Endothelial cell (in vitro differentiated cells): Measurements from ENCODE around the gene DMD. TPM values are rescaled to one million over a fixed set of nuclear protein-coding genes. Genes with fewer than 3 reads are reported as not detected.

Experiments used
- DNase-seq: peaks from one replicate; pipeline ENCODE4 v3.0.0; 2021; ENCODE audit warnings: low spot score
- H3K27ac Mint-ChIP-seq: one replicate; pipeline ENCODE4 v1.8.0; 2021; ENCODE audit warnings: mixed read lengths, inconsistent platforms; ENCODE audit not compliant: unreplicated experiment
- H3K27me3 Mint-ChIP-seq: one replicate; pipeline ENCODE4 v1.8.0; 2021; ENCODE audit warnings: mild to moderate bottlenecking, moderate library complexity, mixed read lengths, inconsistent platforms; ENCODE audit not compliant: unreplicated experiment
- H3K36me3 Mint-ChIP-seq: one replicate; pipeline ENCODE4 v1.8.0; 2021; ENCODE audit warnings: mild to moderate bottlenecking, low read depth, mixed read lengths, inconsistent platforms; ENCODE audit not compliant: unreplicated experiment
- H3K4me1 Mint-ChIP-seq: one replicate; pipeline ENCODE4 v1.8.0; 2021; ENCODE audit warnings: mild to moderate bottlenecking, mixed read lengths, inconsistent platforms; ENCODE audit not compliant: unreplicated experiment
- H3K4me3 Mint-ChIP-seq: one replicate; pipeline ENCODE4 v1.8.0; 2021; ENCODE audit warnings: mild to moderate bottlenecking, mixed read lengths, inconsistent platforms; ENCODE audit not compliant: unreplicated experiment
- H3K9me3 Mint-ChIP-seq: one replicate; pipeline ENCODE4 v1.8.0; 2021; ENCODE audit warnings: mixed read lengths, inconsistent platforms; ENCODE audit not compliant: unreplicated experiment
- total RNA-seq: library from RNA; stranded (reverse); fragmentation: NEBNext Ultra II Directional; extraction: Animal tissue kit (Norgen Biotek cat#: 25700); gene quantifications from one replicate; pipeline ENCODE4 v1.2.1, GENCODE V29; 2021; ENCODE audit not compliant: unreplicated experiment
- TF ChIP-seq, protein P1 (sequence below): fragments of 200-600 bp; sonication (generic); IDR thresholded peaks from one replicate; pipeline ENCODE4 v1.5.0; 2021; ENCODE audit warnings: antibody characterized with exemption; ENCODE audit not compliant: unreplicated experiment

DMD gene
- total RNA-seq, 1 donor from 2014 or later, result 5.5 TPM

DNA sequence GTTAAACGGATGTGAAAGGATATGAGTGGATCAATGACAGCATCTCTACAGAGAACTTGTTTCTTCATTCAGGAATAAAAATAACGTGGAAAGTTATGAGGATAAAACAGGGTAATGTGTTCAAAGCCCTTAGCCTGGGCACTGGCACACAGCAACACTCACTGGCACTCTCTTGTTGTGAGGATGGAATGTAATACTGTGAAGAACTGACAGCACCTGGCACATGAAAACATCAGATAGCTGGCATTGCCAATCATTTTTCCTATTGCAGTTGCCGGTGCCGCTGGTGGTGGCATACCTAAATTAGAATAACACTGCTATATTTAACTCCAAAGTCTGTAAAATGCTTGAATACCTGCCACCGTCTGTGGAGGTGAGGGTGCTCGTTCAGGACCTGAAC is 1061.2 kb downstream of the DMD start:
- peaks cover 2% of the 10 kb centered on the region for H3K27me3 Mint-ChIP-seq
- no peak for DNase-seq
- no peaks in the 10 kb centered on the region for H3K9me3 Mint-ChIP-seq
- TF ChIP-seq, protein P1, sequence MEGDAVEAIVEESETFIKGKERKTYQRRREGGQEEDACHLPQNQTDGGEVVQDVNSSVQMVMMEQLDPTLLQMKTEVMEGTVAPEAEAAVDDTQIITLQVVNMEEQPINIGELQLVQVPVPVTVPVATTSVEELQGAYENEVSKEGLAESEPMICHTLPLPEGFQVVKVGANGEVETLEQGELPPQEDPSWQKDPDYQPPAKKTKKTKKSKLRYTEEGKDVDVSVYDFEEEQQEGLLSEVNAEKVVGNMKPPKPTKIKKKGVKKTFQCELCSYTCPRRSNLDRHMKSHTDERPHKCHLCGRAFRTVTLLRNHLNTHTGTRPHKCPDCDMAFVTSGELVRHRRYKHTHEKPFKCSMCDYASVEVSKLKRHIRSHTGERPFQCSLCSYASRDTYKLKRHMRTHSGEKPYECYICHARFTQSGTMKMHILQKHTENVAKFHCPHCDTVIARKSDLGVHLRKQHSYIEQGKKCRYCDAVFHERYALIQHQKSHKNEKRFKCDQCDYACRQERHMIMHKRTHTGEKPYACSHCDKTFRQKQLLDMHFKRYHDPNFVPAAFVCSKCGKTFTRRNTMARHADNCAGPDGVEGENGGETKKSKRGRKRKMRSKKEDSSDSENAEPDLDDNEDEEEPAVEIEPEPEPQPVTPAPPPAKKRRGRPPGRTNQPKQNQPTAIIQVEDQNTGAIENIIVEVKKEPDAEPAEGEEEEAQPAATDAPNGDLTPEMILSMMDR, result no peak
- H3K4me3 Mint-ChIP-seq, result no peak overlapping the region
- no peaks in the 10 kb centered on the region for H3K36me3 Mint-ChIP-seq
- no peak overlapping the region for H3K27ac Mint-ChIP-seq
- H3K4me1 Mint-ChIP-seq, result no peaks in the 10 kb centered on the region

DNA sequence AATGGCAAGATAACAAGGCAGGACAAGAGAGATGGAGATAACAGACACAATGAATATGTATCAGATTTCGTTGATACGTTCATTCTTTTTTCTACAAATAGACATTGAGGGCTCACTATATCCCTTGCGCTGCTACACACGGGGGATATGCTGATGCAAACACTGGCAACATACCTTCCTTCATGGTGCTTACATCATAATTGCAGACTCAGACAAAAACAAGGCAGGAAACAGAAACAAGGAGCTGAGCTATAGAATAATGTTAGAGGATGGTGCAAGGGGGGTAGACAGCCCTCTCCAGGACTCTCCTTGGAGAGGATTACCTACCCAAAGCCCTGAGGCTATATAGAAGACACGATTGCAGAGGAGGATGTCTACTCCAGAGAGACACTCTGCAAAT is 1069.5 kb downstream of the DMD start:
- Mint-ChIP-seq H3K27me3 (peaks cover 1% of the 10 kb centered on the region), H3K4me3 (no peak overlapping the region), H3K27ac (no peak overlapping the region), H3K4me1 (peaks cover 3% of the 10 kb centered on the region), H3K9me3 (no peaks in the 10 kb centered on the region), H3K36me3 (no peaks in the 10 kb centered on the region)
- DNase-seq, result no peak
- TF ChIP-seq, protein P1, result no peak

DNA sequence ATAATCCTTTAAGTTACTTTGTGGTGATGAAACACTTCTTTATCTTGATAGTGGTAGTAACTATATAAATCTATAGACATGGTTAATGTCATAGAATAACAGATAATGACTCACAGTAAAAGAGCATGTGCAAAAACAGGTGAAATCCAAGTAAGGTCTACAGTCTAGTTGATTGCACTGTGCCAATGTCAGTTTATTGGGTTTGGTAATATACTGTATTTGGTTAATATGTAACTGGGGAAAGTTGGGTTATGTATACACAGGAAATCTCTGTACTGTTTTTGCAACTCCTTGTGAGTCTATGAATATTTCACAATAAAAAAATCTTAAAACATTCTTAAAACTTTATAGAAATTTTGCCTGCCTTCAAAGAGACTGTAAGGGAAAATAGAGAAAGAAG is 1071.9 kb downstream of the DMD start:
- H3K36me3 Mint-ChIP-seq, result no peaks in the 10 kb centered on the region
- no peaks in the 10 kb centered on the region for H3K9me3 Mint-ChIP-seq
- TF ChIP-seq, protein P1, result no peak
- no peak overlapping the region for H3K4me3 Mint-ChIP-seq
- H3K4me1 Mint-ChIP-seq, result peaks cover 3% of the 10 kb centered on the region
- no peak for DNase-seq
- H3K27ac Mint-ChIP-seq, result no peak overlapping the region
- H3K27me3 Mint-ChIP-seq, result no peaks in the 10 kb centered on the region

DNA sequence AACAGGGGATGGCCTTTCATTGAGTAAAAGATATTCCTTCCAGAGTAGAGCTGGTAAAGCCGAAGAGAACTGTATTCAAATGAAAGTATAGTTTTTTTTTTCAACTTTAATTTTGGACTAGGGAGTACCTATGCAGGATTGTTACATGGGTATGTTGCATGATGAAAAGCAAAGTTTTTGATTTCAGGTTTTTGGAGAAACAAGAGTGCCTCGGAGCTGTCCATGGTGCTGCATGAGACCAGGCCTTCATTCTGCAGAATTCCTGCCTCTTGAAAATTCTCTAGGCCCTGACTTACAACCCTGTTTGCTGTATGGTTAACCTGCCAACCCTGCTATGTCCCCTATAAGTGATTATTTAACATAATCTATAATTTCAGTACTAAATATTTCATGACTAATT is 1073.8 kb downstream of the DMD start:
- DNase-seq, result peak; percentile 30
- Mint-ChIP-seq H3K4me1 (peaks cover 3% of the 10 kb centered on the region), H3K9me3 (no peaks in the 10 kb centered on the region), H3K36me3 (no peaks in the 10 kb centered on the region), H3K27me3 (no peaks in the 10 kb centered on the region), H3K4me3 (no peak overlapping the region), H3K27ac (no peak overlapping the region)
- TF ChIP-seq, protein P1, result no peak

DNA sequence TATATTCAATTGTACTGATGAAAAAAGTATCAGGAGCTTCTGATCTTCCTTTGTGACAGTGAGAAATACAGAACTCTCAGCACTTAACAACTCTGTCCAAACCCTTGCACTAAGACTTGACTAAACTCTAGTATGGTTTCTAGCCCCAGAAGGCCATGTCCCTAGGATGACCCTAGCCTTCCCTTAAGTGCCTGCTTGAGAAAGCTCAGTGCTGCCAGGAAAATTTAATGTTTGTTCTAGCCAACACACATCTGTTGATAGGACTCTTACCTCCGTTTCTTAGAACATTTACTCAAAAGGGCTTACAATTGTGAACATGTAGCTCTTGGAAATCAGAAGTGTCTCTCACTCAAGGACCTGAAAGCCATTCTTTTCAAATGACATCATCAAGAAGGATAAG is 1084.4 kb downstream of the DMD start:
- H3K4me3 Mint-ChIP-seq, result no peak overlapping the region
- H3K4me1 Mint-ChIP-seq, result no peaks in the 10 kb centered on the region

More for the DNA sequence above, 1084.4 kb downstream of the DMD start:
- no peak for DNase-seq
- no peak overlapping the region for H3K27ac Mint-ChIP-seq
- TF ChIP-seq, protein P1, result no peak
- no peaks in the 10 kb centered on the region for H3K9me3 Mint-ChIP-seq
- no peaks in the 10 kb centered on the region for H3K36me3 Mint-ChIP-seq
- H3K27me3 Mint-ChIP-seq, result no peaks in the 10 kb centered on the region
